ENCODE results near the gene ASCL2.
"Not testable (repeated sequence)": the region's sequence is repeated elsewhere in the genome, so short reads cannot be mapped to it uniquely, and the experiment has no call there.

Gene ASCL2

GRCh38 chr11:2296913-2297622 is 26.7 kb upstream of the ASCL2 start:
- no peak for DNase-seq

- no peak for DNase-seq
Measured at GRCh38 chr11:2295971-2296912, 25.9 kb upstream of the ASCL2 start.

- DNase-seq: no peak
Measured at GRCh38 chr11:2294926-2295290, 24.5 kb upstream of the ASCL2 start.

DNA sequence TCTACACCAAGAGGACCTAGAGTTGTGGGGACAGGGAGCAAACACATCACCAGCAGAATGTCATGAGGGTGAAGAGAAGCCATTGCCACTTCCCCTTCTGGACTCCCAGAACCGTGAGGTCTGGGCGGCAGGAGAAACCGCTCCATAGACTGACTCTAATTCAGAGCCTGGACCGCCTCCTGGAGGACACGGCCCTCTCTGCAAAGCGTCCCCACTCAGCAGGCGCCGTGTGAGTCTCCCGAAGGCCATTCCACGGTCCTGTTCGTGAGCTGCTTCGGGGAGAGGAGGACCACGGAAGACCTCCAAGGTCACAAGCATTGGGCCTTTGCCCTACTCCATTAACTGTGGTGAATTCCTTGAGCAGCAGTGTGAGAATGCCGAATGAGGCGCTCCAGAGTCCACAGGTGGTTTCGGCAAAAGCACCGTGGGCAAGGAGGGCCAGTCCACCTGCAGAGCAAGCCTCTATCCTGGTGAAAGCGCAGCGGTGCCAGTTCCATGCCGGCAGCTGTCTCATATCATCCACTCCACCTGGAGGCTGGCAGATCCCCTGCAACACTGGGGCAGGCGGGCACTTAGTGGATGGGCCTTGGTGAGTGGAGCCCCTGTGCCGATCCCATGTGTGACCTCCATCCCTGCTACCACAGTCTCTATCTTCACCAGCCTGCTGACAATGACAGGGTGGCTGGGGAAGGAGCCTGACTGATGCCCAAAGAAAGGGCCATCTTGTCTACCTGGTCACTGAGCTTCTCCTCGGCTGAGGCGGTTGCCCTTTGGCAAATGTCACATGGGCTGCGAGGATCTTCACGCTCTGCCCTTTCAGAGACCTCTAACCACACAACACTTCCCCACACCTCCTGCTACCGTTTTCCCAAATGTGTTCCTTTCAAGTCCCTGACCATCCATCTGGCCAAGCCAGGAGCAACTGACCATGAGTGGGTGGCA is 23.9 kb upstream of the ASCL2 start:
- no peak for DNase-seq

GRCh38 chr11:2293531-2293971 is 23.2 kb upstream of the ASCL2 start:
- DNase-seq: no peak

- DNase-seq: no peak
Measured at GRCh38 chr11:2290351-2290841, 20.0 kb upstream of the ASCL2 start.

DNA sequence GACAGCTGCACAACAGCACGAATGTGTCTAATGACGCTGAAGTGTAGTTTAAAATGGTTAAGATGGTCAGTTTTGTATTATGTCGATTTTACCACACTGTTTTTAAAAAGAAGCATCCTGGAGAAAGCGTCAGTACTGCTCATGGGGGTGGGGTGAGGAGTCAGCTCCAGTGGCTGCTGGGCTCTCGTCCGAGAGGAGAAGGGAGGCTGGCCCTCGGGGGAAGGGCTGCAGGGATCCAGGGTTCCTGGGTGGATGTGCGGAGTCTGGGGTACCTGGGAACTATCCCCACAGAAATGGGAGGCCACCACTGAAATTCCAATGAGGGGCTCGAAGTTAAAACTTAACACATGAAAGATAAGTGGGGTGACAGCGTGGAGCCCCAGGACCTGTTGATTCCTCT is 19.5 kb upstream of the ASCL2 start:
- DNase-seq: no peak

GRCh38 chr11:2289350-2289749 is 19.0 kb upstream of the ASCL2 start:
- DNase-seq: no peak

DNA sequence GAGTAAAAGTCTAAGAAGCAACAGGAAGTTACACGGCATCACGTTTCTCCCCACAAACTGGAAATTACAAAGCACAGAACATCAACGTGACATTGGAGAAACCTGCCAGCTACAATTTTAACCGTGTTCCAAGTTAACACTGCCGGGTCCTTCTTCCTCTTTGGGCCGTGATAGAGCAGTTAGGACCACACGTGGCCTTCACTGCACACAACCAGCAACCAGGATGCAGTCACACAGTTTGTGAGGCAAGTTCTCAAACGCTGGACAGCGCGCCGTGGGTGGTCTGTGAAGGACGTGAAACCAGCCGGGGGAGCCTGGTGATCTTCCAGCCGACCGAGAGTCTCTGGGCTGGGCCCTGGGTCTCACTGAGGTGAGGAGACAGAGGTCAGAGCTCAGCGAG is 16.7 kb upstream of the ASCL2 start:
- no peak for DNase-seq

- not testable (repeated sequence) for DNase-seq
Measured at GRCh38 chr11:2286350-2286749, 16.0 kb upstream of the ASCL2 start.

DNA sequence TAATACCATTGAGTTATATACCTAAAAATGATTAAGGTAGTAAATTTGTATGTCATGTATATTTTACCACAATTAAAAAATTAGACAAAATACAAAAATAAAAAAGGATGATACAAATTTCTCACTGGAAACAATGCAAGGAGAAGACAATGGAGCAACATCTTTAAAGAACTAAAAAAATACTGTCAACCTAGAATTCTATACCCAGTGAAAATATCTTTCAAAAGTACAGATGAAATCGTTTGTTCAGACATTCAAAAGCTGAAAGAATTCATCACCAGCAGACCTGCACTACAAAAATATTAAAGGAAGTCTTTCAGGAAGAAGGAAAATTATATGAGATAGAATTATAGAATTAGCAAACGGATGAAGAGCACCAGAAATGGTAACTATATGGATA is 9.8 kb upstream of the ASCL2 start:
- DNase-seq: no peak

DNA sequence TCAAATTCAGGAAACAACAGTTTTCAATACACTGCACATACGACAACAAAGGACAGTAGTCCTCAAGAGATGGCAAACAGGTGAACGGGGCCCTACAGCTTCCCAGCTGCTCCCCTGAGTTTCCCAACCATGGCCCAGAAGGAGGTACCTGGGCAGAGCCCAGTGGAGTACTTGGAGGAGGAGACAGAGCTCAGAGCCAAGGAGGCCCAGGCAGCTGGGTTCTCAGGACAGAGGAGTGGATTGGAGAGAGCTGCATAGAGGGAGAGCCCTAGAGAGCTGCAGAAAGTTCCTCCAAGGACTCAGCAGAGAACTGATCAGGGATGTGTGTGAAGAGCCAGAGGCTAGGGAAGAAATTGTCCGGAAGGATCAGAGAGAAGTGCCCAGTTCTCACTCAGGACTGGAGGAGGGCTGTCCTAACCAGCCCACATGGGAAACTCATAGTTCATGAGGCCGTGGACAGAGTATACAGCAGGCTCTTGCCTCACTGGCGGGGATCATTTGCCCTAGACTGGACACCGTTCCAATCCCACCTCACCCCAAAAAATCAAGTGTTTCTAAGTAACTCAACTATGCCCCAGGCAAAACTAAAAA is 7.6 kb upstream of the ASCL2 start:
- no peak for DNase-seq

DNA sequence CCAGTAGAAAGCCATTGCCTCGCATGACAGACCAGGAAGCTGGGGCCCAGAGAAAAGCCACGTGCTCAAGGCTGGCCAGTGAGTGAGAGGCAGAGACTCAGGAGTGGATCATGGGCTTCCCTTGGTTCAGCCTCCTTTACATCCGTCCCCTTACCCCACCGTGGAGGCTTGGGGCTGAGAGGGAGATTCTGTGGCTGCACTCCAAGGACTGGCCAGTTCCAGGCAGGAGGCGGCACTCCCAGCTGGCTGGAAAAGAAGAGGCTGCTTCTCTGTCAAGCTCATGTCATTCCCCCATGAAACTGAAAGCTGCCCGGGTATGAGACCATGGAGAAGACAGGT is 6.6 kb upstream of the ASCL2 start:
- DNase-seq: no peak

DNA sequence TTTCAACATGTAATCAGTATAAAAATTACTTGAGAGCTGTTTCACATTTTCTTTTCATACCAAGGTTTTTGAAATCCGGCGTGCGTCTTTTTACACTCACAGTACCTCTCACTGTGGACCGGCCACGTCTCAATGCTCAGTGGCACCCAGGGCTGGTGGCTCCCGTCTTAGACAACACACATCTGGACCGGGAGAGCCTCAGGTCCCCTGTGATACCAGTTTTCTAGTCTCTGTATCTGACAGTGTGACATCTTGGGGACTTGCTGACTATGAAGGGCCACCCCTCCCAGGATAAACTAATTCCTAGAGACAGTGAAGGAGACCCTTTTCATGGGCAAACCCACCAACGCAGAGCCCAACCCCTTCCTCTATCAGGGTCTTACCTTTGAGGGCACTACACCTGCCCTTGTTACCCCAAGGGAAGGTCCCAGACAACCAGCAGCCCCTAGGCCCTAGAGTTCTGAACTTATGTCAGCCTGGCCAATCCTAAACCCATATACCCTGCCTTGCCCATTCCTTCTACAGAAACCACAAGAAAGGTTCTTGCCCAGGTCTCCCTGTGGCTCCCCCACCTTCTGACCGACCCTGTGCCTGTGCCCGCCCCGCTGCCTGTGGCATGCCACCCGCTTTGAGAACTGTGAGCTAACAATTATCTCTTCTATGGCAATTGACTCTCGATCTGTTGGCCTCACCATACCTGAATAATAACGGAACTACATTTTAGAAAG is 6.1 kb upstream of the ASCL2 start:
- no peak for DNase-seq

- DNase-seq: no peak
Measured at GRCh38 chr11:2275334-2276279, 5.2 kb upstream of the ASCL2 start.

DNA sequence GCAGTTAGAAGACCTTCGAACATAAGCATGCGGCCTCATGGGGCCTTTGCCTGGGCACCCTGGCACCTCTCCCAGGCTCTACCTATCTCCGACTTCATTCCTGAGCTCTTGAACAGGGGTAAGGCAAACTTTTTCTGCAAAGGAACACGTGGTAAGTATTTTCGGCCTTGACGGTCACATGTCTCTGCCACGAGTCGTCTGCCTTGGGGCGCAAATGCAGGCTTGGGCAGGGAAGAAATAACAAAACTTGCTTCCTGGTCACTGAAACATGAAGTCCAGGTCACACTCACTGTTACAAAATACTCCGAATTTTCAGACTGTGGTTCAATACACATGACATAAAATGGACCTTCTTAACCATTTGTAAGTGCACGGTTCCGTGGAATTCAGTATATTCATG is 3.4 kb upstream of the ASCL2 start:
- DNase-seq: no peak

- DNase-seq: no peak
Measured at GRCh38 chr11:2273311-2273710, 2.9 kb upstream of the ASCL2 start.

- DNase-seq: no peak
Measured at GRCh38 chr11:2272946-2273280, 2.5 kb upstream of the ASCL2 start.

- DNase-seq: no peak
Measured at GRCh38 chr11:2272228-2272945, 2.0 kb upstream of the ASCL2 start.
